ENCODE data around the gene MTA3.
A peak's percentile ranks its signal among the peaks of the same experiment; 100 is the strongest.

The MTA3 gene

DNA sequence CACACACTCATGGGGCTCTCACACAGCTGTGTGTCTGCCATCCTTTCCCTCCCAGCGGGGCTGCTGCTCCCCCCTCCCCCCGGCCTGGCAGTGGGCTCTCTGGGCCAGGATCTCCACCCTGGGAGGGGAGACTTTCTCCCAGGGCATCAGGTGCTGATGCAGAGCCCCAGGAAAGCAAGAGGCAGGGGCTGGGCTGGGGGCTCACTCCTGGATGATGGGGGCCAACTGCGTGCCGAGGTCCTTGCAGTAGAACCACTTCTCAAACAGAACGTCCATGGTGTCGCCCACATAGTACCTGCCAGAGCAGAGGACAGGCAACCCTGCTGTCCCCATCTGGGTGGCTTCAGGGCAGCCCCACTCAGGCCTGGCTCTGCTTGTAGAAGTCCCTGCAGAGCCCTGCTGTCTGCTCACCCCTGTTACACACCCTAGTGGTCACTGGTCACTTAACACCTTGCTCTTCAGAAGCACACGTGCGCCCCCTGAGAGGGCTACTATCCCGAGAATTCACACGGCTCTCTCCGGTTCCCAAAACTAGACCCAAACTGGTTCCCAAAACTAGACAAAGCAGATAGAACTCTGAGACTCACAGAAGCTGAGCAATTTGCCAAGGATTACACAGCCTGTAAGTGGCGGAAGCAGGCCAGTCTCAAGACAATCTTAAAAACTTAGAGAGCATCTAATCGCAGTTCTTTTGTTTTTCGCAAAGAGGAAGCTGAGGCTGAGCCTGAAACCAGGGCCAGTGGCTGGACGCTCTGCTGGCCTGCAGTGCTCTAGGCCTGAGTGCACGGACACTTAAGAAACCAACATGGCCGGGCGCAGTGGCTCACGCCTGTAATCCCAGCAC, 202.1 kb downstream of the MTA3 start:
- TF ChIP-seq, protein P1, sequence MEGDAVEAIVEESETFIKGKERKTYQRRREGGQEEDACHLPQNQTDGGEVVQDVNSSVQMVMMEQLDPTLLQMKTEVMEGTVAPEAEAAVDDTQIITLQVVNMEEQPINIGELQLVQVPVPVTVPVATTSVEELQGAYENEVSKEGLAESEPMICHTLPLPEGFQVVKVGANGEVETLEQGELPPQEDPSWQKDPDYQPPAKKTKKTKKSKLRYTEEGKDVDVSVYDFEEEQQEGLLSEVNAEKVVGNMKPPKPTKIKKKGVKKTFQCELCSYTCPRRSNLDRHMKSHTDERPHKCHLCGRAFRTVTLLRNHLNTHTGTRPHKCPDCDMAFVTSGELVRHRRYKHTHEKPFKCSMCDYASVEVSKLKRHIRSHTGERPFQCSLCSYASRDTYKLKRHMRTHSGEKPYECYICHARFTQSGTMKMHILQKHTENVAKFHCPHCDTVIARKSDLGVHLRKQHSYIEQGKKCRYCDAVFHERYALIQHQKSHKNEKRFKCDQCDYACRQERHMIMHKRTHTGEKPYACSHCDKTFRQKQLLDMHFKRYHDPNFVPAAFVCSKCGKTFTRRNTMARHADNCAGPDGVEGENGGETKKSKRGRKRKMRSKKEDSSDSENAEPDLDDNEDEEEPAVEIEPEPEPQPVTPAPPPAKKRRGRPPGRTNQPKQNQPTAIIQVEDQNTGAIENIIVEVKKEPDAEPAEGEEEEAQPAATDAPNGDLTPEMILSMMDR (IDR thresholded peaks at IDR 0.05), result peak; percentile 66
- Histone ChIP-seq H3K27ac (peak overlapping the region; percentile 10), H3K27me3 (no peaks in the 10 kb centered on the region), H3K36me3 (no peaks in the 10 kb centered on the region), H3K4me3 (ENCODE audit: low read depth in 1 of 2, low read length in 1 of 2) (no peak overlapping the region), H3K4me1 (ENCODE audit: control insufficient read depth in 1 of 2, insufficient read depth in 1 of 2, low read depth in 1 of 2, low read length in 1 of 2) (peaks cover 38 to 48% of the 10 kb centered on the region in 2 experiments), H3K9me3 (no peaks in the 10 kb centered on the region)

DNA sequence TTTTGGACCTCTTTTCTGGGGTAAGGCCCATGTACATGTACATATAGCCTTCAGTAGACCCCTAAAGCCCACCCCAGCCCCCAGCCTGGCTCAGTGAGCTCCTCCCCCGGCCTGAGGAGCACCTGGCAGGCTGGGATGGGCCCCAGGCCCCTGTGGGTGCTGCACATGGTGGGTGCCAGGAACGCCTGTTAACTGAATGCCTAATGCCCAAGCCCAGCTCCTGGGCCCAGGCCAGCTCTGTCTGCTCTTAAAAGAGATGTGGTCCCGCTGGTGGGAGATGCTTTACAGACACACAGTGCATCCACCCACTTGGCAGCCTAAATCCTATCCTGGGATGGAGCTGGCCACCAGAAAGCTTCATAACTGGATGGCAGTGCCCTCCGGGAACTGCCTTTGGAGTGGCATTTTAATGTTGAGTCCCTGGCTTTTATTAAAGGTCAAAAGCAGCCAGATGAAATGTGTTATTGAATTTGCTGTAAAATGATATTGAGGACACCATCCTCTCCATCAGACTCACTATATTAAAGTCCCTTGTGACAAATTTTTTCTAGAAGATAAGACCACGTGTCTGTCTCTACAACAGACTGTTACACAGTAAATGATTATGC, 203.2 kb downstream of the MTA3 start:
- peaks cover 28 to 37% of the 10 kb centered on the region in 2 experiments for H3K4me1 ChIP-seq (ENCODE audit: control insufficient read depth in 1 of 2, insufficient read depth in 1 of 2, low read depth in 1 of 2, low read length in 1 of 2)
- no peak overlapping the region for H3K27ac ChIP-seq
- H3K9me3 ChIP-seq, result no peaks in the 10 kb centered on the region
- no peak overlapping the region for H3K4me3 ChIP-seq (ENCODE audit: low read depth in 1 of 2, low read length in 1 of 2)
- H3K36me3 ChIP-seq, result no peaks in the 10 kb centered on the region
- TF ChIP-seq, protein P1 (IDR thresholded peaks at IDR 0.05), result no peak
- H3K27me3 ChIP-seq, result no peaks in the 10 kb centered on the region

DNA sequence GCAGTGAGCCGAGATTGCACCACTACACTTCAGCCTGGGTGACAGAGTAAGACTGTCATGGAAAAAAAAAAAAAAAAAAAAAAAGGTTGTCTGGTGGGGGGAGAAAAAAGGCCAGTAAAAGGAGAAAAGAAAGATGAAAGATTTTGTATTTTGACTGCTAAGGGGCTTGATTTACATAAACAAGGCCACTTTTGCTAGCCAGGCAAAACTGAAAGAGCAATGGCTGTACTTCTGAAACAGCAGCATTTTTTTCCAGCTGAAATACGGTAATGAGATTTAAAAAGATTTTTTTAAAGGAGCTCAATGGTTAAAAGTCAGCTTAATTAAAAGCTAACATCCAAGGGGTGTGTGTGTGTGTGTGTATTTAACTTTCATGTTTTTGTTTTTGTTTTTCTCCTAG, 206.8 kb downstream of the MTA3 start:
- H3K4me1 ChIP-seq (ENCODE audit: control insufficient read depth in 1 of 2, insufficient read depth in 1 of 2, low read depth in 1 of 2, low read length in 1 of 2), result peaks cover 5 to 6% of the 10 kb centered on the region in 2 experiments
- no peak overlapping the region for H3K27ac ChIP-seq
- TF ChIP-seq, protein P1 (IDR thresholded peaks at IDR 0.05), result no peak
- no peak overlapping the region for H3K4me3 ChIP-seq (ENCODE audit: low read depth in 1 of 2, low read length in 1 of 2)
- no peaks in the 10 kb centered on the region for H3K36me3 ChIP-seq
- H3K9me3 ChIP-seq, result no peaks in the 10 kb centered on the region
- H3K27me3 ChIP-seq, result no peaks in the 10 kb centered on the region

DNA sequence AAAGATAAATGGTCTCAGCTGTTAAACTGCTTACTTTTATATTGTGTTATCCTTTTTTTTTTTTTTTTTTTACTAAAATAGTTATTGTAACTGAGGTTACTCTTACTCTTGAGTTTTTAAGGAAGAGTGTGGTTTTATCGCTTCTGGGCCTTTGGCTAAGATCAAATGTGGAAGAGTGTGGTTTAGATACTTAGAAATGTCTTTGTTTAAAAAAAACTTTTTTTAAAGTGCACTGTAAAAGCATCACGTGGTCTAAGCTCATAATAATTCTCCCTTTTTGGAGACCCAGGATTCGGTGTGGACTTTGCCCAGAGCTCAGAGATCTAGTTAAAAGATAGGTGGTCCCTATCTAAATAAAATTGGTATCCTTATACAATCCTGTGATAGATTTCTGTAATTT, 207.4 kb downstream of the MTA3 start:
- H3K4me1 ChIP-seq (ENCODE audit: control insufficient read depth in 1 of 2, insufficient read depth in 1 of 2, low read depth in 1 of 2, low read length in 1 of 2), result no peaks in the 10 kb centered on the region
- H3K36me3 ChIP-seq, result no peaks in the 10 kb centered on the region
- H3K27ac ChIP-seq, result no peak overlapping the region
- no peaks in the 10 kb centered on the region for H3K27me3 ChIP-seq
- no peaks in the 10 kb centered on the region for H3K9me3 ChIP-seq
- TF ChIP-seq, protein P1 (IDR thresholded peaks at IDR 0.05), result no peak
- no peak overlapping the region for H3K4me3 ChIP-seq (ENCODE audit: low read depth in 1 of 2, low read length in 1 of 2)

DNA sequence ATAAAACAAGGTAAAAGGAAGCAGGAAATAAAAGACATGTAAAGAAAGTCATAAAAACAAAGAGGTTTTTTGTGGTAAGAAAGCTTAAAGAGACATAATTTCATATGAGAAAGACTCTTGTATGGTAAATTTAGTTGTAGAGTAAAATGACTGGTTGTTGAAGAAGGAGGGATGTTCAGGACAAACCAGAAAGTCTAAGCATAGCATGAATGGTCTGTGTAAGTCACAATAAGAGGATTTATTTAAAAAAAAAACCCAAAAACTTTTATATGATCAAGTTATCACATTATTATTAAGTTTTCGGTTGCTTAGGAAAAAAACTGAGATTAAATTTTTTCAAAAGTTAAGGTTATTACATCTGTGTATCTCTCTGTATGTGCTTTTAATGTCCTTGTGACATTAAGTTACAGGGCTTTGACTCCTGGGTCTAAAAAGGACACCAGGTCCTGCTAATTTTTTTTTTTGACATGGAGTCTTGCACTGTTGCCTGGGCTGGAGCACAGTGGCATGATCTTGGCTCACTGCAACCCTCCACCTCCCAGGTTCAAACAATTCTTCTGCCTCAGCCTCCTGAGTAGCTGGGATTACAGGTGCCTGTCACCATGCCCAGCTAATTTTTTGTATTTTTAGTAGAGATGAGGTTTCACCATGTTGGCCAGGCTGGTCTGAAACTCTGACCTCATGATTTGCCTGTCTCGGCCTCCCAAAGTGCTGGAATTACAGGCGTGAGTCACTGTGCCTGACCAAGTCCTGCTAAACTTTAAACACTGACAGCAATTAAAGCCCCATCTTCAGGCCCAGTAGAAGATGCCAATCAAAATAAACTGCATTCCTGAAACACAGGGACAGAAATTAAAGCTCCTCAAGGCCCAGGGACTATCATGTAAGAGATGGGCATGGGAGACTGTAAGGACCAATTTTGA, 209.7 kb downstream of the MTA3 start:
- TF ChIP-seq, protein P1 (IDR thresholded peaks at IDR 0.05), result no peak
- Histone ChIP-seq H3K36me3 (no peaks in the 10 kb centered on the region), H3K4me3 (ENCODE audit: low read depth in 1 of 2, low read length in 1 of 2) (no peak overlapping the region), H3K27ac (no peak overlapping the region), H3K9me3 (no peaks in the 10 kb centered on the region), H3K27me3 (no peaks in the 10 kb centered on the region), H3K4me1 (ENCODE audit: control insufficient read depth in 1 of 2, insufficient read depth in 1 of 2, low read depth in 1 of 2, low read length in 1 of 2) (no peaks in the 10 kb centered on the region)
